DND-41 (cell line): ENCODE measurements around the gene PCLO.

Source experiments
- CTCF ChIP-seq: IDR thresholded peaks from 2 replicates; pipeline ENCODE4 v1.5.1; 2012; ENCODE audit warnings: borderline replicate concordance, low read length, moderate library complexity, mild to moderate bottlenecking; ENCODE audit not compliant: poor library complexity, severe bottlenecking; ENCODE audit errors: extremely low read depth
- EZH2 ChIP-seq: IDR thresholded peaks from 3 replicates; pipeline ENCODE4 v1.6.1; 2012; ENCODE audit warnings: borderline replicate concordance, low read depth, mild to moderate bottlenecking, moderate library complexity, low read length, inconsistent platforms; ENCODE audit not compliant: severe bottlenecking

DNA sequence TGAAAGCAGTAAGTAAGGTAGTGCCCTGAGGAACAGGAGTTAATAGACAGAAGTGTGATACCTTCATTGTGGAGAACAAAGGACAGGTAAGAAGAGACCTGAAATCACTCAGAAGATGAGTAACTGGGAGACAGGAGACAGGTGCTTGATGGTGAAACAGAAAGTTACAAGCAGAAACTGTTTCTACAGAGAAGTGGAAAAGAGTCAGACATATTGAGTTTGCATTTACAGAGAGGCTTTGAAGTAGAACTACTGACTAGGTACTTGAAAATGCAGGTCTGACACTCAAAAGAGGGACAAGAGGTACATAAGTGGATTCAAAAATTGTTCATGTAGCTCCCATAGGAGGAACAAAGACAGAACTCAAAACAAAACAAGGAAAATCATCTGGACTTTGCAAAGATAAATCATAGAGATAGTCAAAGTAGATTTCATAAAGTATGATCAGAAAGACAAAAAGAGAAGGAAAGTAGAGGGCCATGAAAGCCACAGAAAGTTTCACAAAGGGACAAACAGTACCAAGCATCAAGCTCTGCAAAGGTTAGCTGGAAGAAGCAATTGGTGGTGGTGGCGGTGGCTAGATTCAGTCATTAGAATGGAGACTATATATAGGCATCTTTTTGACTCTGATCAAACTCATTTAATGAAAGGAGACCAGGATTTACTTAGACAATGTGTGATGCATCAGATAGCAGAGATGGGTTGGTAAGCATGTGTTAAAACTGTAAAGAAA, 198.4 kb downstream of the PCLO start:
- TF ChIP-seq CTCF (no peak), EZH2 (no peak)
